Brain pericyte (primary cell): Measurements from ENCODE around the gene NDUFAF2.
"Not testable (repeated sequence)": the region's sequence is repeated elsewhere in the genome, so short reads cannot be mapped to it uniquely, and the experiment has no call there.

Source experiments
- DNase-seq: peaks from one replicate; pipeline ENCODE4 v3.0.0-alpha.2; 2012; ENCODE audit warnings: low read depth, low spot score

NDUFAF2 gene

DNA sequence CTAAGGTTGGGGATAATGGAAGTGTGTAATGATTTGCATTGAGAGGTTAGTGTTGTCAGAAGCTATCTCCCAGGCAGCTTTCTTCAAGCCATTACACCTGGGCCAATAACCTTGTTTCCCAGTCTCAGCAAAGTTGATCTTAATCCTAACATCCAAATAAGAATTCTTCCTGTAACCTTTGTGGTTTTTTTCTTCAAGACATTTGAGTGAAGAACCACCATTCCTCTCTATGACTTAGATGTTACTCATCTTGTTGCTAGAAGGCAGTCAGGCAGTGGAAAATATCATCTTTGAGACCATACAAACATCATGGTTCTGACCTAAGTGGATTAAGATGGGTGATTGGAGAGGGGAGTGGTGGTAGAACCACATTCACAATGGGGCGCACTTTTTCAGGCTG is 103.5 kb downstream of the NDUFAF2 start:
- DNase-seq = no peak

DNA sequence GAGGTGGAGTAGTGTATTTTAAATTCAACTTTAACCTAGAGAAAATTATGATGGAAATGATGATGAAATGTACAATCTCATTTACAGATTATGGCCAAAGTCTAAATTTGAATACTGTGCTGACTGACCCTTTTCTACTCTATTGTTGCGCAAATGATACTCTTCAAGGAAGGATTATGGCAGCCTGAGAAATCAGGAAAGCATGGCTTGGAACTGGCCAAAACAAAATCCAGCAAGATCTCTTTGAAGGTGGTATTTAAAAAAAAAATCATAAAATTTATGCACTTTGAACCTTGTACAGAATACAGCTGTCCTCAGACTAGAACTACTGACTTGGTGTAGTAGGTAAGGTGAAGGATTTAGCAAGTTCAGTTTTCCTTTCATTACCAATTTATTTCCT is 105.3 kb downstream of the NDUFAF2 start:
- no peak for DNase-seq

DNA sequence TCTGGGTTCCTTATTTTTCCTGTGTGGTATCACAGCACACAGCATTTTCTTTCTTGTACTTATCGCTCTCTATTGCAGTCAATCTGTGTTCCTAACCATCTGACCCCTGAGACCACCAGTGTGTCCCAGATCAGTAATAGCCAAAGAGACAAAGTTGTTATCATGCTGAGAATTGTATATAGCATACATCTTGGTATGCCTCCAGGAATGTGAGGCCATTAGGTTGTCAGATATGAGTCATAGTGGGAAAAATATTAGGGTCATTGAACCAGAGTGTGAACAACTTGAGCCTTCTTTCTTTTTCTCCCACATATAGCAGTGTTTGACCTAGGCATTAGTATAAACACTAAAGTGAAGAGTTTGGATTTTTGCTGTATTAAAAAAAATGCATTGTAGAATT is 106.3 kb downstream of the NDUFAF2 start:
- no peak for DNase-seq

DNA sequence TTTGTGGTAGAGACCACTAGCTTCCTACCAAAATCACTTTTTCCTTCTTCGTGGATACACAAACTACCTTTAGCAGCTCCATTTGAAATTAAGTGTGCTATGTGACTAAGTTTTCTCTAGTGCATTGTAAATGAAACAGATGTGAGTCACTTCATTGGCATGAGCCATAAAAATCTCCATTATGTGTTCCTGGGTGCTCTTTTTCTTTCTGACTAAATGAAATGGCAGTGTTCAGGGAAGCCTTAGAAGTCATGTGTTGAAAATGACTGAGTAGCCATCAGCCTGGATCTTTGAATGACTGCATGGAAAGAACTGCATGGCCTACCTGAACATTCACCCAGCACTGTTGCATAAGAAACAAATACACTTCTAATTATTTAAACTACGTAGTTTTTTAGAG is 107.9 kb downstream of the NDUFAF2 start:
- DNase-seq = no peak

DNA sequence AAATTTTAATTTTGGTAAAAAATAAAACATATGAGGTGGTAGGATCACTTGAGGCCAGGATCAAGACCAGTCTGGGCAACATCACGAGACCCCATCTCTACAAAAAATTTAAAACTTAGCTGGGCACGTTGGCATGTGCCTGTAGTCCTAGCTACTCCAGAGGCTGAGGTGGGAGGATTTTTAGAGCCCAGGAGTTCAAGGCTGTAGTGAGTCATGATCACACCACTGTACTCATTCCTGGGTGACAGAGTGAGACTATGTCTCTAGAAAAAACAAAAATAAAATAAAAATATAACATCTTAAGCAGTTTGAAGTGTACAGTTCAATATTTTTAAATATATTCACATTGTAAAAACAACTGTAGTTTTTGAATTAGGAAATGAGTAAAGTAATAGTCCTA is 108.9 kb downstream of the NDUFAF2 start:
- no peak for DNase-seq

DNA sequence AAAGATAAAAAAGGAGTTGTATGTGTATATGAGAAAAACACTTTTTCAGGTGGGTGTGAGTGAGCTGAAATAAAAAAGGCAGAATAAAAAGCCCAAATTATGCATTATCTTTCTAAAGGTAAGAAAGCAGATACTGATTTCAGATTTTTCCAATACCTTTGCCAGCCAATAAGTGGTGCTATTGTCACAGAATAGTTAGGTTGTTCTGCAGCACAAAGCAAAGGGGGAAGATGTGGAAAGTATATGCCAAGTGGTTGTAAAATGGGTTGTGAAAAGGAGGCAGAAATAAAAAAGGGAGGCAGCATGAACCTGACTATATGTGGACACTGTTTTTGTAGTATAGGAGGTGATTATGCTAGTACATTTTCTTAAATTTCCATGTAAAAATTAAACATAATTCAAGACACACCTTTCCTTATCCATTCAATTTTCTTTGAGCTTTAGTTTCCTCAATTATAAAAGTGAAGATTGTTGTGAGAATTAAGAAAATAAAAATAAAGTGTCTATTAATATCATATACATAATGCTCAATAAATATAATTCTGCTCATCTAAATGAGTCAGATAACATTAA is 110.5 kb downstream of the NDUFAF2 start:
- peak; percentile 11 for DNase-seq

DNA sequence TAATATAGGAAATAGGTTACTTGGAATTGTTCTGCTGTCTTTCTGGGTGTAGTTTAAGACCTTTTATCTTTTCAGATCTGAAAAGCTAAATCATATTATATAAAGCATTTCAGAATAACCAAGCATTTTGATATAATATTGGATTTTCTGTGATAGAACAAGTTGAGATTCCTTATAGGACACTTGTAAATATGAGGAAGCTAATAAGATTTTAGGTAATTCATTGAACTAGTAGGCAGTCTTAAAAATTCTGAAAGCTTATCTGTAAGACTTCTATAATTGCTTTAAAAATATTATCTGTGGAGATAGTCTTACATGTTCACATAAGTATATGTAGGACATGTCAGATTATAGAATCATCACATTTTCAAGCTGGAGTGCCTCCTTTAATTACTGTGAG is 114.5 kb downstream of the NDUFAF2 start:
- no peak for DNase-seq

DNA sequence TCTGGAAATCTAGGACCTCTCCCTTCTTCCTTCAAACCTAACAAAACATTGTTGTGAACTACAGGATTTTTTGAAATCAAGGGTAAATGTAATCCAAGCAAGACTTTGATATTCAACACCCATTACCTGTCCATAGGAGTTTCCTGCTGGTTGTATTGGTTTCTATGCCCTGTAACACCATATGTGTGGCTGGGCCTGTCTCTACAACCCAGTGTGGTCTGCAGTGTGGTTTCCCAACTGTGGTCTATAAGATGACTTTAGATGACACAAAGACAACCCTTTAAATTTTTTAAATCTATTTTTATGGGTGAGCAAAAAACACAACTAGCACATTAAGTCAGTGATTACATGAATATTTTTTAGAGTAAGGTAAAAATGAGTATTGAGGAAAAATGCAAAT is 124.1 kb downstream of the NDUFAF2 start:
- no peak for DNase-seq

DNA sequence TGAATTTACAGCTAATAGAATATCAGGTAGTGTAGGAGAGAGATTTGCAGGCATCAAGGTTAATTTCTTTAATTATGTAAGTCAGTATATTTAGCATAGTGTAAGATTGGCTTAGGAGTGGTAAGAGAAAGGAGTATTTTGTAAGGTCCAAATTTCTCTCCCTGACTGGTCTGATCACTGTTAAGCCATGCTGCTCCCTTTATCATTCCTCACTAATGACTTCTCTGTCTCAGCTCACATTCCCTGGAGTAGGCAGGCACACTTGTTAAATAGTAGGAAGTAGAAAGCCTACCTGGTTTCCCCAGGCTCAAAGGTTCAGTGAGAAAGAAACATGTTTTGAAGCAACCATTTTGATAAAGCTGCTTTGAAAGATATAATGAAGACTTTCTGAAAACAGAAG is 126.5 kb downstream of the NDUFAF2 start:
- DNase-seq = no peak

DNA sequence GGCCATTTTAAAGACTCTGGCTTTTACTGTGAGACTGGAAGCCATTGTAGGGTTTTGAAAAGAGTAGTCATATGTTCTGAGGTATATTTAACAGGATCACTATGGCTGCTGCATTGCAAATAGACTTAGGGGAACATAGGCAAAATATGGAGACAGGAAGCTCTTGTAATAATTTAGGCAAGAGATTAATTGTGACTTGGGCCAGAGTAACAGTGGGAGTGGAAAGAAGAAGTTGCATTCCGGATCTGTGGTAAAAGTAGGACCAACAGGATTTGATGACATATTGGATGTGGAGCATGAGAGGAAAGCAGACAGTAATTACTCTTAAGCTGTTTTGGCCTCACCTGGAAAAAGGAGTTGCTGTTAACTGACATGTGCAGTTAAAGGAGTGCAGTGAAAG is 131.6 kb downstream of the NDUFAF2 start:
- no peak for DNase-seq

DNA sequence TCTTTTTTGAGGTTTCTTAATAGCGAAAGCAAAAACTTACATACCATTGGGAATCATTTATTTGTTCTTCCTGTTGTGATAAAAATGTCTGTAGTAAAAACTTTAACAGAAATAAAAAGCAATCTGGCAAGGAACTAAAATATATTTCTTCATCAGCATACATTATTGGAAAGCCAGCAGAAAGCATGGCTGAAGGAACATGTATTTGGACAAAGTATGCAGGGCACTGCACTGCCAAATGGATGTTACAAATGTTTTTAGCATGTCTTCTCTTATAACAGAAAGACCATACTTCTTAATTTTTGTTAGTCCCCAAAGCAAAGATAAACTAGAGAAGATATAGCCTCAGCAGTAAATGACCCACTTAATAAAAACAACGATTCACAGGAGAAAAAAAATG is 136.7 kb downstream of the NDUFAF2 start:
- no peak for DNase-seq

DNA sequence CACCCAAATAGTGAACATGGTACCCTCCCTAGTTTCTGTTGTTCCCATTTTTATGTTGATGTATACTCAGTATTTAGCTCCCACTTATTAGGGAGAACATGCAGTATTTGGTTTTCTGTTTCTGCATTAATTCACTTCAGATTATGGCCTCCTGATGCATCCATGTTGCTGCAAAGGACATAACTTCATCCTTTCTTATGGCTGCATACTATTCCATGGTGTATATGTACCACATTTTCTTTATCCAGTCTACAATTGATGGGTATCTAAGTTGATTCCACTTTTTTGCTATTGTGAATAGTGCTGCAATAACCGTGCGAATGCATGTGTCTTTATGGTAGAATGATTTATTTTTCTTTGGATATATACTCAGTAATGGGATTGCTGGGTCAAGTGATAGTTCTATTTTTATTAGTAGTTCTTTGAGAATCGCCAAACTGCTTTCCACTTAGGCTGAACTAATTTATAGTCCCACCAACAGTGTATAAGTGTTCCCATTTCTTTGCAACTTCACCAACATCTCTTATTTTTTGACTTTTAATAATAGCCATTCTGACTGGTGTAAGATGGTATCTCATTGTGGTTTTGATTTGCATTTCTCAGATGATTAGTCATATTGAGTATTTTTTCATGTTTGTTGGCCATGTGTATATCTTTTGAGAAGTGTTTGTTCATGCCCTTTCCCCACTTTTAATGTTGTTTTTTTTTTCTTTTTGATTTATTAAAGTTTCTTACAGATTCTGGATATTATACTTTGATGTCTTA is 137.7 kb downstream of the NDUFAF2 start:
- DNase-seq = no peak

DNA sequence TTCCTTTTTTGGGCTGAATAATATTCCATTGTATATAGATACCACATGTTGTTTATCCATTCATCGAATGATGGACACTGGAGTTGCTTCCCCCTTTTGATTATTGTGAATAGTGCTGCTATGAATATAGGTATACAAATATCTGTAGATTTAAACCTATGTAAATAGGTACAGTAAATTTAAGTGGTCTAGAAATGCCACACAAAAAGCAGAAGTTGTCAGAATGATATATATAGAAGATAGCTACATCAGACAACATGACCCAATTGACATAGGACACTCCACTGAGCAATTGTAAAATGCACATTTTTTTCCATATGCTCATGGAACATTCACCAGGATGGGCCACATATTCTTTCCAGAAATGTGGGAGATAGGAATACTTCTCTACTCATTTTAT is 139.7 kb downstream of the NDUFAF2 start:
- DNase-seq = no peak

DNA sequence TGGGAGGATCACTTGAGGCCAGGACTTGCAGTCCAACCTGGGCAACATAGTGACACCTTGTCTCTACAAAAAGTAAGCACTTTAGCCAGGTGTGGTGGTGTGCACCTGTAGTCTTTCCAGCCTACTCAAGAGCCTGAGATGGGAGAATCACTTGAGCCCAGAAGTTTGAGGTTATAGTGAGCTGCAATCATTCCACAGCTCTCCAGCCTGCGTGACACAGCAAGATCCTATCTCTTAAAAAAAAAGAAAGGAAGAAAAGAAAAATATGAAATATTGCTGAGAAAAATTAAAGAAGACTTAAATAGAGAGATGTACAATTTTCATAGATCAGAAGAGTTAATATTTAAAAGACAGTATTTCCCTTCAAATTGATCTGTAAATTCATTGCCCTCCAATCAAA is 140.9 kb downstream of the NDUFAF2 start:
- DNase-seq = no peak

DNA sequence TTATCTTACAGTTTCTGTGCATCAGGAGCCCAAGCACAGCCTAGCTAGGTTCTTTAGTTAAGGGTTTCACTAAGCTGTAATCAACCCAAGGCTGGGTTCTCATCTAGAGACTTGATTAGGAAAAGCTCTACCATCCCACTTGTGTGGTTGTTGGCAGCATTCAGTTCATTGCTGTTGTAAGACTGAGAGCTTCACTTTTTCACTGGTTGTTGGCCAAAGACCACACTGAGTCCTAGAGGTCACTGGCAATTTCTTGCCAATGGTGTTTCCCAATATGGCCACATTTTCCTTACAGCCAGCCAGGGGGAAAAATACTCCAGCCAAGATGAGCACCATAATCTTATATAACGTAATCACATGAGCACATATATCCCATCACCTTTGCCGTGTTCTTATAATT is 142.9 kb downstream of the NDUFAF2 start:
- DNase-seq = no peak

DNA sequence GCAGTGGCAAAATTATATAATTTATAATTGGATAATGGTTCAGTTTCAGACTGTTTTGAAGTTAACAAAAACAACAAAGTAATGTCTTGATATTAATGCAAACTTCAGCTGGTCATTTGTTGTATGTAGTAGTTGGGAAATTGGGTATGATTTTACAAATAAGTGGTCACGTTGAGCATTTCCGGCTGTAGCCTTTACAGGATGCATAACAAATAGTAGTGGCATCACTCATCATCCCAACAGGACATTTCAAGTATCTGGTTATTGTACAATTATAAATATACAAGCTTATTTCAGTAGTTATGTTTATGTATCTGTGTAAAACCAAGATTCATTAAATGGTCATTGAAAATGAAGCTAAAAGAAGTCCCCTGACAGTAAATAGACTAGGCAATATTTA is 144.3 kb downstream of the NDUFAF2 start:
- no peak for DNase-seq

DNA sequence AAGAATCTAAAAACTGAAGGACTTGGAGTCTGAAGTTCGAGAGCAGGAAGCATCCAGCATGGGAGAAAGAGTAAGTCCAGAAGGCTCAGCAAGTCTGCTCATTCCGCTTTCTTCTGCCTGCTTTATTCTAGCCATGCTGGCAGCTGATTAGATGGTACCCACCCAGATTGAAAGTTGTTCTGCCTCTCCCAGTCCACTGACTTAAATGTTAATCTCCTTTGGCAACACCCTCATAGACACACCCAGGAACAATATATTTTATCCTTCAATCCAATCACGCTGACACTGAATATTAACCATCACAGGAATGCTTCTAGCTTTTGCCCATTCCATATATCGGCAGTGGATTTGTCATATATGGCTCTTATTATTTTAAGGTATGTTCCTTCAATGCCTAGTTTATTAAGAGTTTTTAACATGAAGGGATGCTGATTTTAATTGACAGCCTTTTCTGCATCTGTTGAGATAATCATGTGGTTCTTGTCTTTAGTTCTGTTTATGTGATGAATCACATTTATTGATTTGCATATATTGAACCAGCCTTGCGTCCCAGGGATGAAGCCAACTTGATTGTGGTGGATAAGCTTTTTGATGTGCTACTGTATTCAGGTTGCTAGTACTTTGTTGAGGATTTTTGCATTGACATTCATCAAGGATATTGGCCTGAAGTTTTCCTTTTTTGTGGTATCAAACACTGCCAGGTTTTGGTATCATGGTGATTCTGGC is 148.2 kb downstream of the NDUFAF2 start:
- DNase-seq = not testable (repeated sequence)

DNA sequence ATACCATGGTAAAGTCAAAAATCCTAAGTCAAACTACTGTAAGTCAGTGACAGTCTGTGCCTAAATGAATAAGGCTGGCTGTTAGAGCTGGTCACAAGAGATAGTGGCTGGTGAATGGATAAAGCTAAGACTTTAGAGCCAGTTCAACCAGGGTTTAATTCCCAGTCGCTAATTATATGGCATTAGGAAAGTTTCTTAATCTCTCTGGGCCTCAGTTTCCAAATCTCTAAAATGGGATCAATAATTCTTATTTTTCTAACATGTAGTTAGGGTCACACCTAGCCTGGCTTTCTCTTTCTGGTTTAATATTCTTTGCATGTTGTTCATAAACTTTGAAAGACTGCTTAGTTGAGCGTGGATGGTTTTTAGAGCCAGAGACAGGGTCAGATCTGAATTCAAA is 152.5 kb downstream of the NDUFAF2 start:
- no peak for DNase-seq

DNA sequence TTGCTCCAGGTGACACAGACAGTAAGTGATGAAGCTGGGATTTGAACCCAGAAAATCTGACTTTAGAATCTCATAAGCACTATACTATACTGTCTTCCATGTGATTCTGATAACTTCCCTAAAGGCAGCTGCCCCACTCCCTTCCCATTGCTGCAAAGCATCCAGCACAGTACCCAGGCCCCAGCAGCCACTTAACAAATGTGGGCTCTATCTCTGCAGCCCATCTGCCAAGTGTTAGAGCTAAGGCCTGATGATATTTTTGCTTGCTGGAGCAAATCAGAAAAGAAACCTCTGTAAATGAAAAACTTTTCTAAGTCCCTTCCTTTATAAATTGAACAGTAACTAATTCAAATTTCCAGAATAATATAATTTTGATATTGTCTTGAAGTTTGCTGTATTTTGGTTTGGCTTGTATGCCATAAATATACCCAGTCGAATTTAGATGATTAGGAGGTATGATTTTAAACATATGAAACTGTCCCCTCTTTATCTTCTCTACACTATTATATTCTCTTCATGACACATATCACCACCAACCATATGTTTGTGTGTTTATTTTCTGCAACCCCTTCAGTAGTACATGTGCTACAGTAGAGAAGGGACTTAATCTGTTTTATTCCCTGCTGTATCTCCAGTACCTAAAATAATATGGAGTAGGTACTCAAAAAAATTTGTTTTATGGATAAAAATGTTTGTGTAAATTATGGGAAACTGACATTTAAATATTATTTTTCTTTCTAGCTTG is 153.4 kb downstream of the NDUFAF2 start:
- DNase-seq = no peak

DNA sequence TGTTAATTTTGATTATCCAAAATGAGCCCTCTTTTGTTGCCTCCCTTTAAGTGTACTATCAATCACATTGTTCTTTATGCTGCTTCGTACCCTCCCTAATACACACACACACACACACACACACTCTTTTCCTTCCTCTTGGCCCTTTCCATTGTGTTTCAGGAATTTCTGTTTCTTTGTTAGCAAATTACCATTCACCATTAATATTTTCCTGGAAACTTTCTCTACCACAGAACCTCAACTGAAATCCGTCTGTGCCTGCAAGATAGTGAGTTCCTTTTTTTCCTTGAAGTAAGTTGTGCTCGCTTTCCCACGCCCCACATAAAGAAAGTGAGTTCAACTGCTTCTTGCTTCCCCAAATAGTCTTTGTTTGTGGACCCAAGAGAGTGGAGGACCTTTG is 155.4 kb downstream of the NDUFAF2 start:
- DNase-seq = no peak

DNA sequence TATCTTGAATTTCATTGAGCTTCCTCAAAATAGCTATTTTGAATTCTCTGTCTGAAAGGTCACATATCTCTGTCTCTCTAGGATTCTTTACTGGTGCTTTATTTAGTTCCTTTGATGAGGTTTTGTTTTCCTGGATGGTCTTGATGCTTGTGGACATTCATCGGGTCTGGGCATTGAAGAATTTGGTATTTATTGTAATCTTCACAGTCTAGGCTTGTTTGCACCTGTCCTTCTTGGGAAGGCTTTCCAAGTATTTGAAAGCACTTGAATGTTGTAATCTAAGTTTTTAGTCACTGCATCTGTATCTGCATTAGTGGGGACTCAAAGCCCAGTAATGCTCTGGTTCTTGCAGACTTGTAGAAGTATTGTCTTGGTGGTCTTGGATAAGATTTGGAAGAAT is 169.4 kb downstream of the NDUFAF2 start:
- no peak for DNase-seq

DNA sequence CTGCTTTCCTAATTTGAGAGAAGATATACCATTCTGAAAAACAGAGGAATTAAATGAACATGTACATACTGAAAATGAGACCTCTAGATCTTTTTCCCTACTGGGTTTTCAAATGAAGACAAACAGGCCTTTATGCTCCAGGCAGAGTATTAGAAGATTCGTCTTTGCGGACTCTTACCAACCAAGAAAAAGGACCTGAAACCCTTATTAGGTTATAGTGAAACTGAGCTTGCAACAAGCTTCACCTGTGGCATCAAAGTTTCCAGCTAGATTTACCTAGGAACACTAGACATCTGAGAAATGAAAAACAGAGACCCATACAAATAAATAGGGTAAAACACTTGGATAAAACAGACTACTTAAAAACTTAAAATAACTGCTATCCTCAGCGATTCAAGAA is 171.0 kb downstream of the NDUFAF2 start:
- no peak for DNase-seq
